SW 1271 (cell line): ENCODE data around the gene TNF.

Experiments
- DNase-seq, 2 experiments: peaks; one replicate each; lab custom pipeline; 2025; lab: John Stamatoyannopoulos, UW

The TNF gene

DNA sequence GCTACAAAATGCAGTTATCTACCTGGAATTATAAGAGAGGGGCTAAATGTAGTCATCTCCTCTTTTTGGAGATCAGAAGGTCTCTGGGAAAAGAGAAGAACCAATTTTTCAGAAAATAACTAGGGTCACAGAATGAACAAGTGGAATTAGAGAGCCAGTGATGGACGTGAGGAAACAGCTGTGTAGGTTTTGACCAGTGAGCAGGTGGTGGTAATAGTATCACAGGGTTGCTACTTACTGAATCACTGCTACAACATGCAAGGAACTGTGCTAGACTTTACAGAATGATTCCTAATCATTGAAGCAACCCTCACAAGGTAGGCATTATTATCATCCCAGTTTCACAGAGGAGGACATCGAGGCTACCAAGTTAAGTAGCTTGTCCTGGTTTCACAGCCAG is 30.7 kb upstream of the TNF start:
- no peak for DNase-seq

GRCh38 chr6:31545291-31545690 is 30.1 kb upstream of the TNF start:
- DNase-seq: no peak

- peak; percentile 61 to 87 for DNase-seq
Measured at GRCh38 chr6:31546339-31546957, 28.9 kb upstream of the TNF start, which contains the start of gene ATP6V1G2. TSS of gene ATP6V1G2 (minus strand) at chr6:31546608. CDS start at chr6:31546559, 49 bp downstream.

- DNase-seq: peak; percentile 94 to 99
Measured at GRCh38 chr6:31546958-31547726, 28.2 kb upstream of the TNF start, which contains the start of gene NFKBIL1. TSS of gene NFKBIL1 (plus strand) at chr6:31547608. CDS start at chr6:31547695, 87 bp downstream.

- DNase-seq: no peak
Measured at GRCh38 chr6:31547727-31548543, 27.4 kb upstream of the TNF start.

DNA sequence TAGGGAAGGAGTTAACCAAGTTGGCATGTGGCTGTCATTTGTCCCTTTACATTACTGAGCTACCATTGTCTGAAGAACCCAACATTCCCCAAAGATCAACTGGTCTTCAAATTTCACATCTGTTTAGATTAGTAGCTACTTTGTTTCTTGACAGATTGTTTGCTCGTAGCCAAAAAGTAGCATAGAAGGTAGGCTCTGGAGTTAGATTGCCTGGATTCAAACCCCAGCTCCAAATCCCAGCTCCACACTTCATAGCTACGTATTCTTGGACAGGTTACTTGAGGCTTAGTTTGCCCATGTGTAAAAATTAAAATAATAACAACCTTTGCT is 26.9 kb upstream of the TNF start:
- DNase-seq: no peak

GRCh38 chr6:31551371-31551770 is 24.0 kb upstream of the TNF start:
- DNase-seq: peak; percentile 23 to 74

DNA sequence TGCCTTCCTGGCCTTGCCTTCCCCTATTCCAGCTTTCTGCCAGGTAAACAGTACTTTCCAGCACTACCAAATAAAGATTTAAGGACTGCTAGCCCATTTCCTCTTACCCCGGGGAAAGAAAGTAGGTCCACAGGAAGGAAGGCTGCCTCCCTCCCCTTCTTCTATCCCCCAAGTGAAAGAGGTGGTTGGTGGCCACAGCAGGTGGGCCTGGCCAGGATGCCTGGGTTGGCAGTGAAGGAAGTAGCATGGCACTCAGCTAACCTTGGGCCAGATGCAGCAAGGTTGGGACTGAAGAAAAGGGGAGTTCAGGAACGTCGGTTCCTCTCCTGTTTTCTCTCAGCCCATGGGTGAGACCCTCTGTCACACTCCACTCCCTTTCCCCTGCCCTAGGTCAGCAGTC is 19.1 kb upstream of the TNF start:
- DNase-seq: no peak

DNA sequence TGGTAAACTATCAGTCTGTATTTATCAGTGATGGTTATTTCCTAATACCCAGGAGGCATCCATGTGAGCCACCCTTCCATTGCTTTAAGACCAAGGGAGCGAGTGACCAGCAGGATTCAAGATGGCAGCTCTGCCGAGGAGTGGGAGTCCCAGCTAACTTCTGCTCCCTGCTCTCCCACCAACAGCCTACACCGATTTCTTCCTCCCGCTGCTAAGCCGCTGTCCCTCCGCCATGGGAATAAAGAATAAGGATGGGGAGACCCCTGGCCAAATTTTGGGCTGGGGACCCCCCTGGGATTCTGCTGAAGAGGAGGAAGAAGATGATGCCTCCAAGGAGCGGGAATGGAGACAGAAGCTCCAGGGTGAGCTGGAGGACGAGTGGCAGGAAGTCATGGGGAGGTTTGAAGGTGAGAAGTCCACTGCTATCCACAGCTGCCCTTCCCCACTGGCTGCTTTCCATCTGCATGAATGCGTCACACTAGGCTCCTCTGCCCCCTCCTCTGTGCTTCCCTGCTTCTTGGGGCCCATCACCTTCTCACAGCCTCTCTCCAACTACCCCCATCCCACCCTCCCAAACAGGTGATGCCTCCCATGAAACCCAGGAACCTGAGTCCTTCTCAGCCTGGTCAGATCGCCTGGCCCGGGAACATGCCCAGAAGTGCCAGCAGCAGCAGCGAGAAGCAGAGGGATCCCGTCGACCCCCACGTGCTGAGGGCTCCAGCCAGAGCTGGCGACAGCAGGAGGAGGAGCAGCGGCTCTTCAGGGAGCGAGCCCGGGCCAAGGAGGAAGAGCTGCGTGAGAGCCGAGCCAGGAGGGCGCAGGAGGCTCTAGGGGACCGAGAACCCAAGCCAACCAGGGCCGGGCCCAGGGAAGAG is 17.7 kb upstream of the TNF start:
- DNase-seq: no peak

DNA sequence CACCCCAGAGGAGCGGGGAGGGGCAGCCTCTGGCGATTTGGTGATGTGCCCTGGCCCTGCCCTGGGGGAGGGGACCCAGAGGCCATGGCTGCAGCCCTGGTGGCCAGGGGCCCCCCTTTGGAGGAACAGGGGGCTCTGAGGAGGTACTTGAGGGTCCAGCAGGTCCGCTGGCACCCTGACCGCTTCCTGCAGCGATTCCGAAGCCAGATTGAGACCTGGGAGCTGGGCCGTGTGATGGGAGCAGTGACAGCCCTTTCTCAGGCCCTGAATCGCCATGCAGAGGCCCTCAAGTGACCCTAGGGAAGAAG is 17.1 kb upstream of the TNF start:
- DNase-seq: no peak

DNA sequence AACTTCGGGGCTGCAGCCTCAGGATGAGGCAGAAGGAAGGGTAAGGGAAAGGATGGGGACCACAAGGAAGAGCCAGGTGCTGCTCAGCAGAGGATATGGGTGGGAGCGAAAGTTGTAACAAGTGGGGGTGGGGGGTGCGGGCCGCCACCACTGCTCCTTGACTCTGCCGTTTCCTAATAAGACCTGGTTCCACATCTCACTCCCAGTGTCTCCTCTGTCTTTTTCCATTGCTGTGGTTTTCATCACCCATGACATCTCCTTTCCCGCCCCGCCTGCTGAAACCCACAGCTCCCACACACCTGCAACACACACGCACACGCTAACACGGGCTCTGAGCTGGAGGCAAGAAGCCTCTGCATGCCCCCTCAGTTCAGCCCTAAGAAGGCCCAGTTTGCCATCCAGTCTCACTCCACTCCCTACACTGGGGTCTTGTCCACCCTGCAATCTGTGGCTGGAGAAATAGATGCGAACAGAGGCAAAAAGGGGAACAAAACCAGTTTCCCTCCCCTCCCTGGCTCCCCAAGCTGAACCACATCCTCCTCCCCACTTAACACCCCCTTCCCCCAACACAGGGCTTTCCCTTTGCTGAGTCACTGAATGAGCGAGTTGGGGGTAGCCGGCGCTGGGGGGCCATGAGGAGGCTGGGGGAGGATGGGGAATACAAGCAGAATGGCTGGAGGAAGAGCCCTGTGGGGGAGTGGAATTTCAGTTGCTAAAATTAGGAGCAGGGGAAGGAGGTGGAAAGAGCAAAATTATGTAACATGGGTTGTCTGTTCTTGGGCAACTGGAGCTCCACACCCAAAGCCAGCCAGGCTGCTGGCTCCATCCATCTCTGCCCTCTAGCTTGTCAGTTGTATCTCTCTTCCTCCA is 16.5 kb upstream of the TNF start:
- DNase-seq: no peak

GRCh38 chr6:31559606-31559957 is 15.8 kb upstream of the TNF start:
- DNase-seq: no peak

DNA sequence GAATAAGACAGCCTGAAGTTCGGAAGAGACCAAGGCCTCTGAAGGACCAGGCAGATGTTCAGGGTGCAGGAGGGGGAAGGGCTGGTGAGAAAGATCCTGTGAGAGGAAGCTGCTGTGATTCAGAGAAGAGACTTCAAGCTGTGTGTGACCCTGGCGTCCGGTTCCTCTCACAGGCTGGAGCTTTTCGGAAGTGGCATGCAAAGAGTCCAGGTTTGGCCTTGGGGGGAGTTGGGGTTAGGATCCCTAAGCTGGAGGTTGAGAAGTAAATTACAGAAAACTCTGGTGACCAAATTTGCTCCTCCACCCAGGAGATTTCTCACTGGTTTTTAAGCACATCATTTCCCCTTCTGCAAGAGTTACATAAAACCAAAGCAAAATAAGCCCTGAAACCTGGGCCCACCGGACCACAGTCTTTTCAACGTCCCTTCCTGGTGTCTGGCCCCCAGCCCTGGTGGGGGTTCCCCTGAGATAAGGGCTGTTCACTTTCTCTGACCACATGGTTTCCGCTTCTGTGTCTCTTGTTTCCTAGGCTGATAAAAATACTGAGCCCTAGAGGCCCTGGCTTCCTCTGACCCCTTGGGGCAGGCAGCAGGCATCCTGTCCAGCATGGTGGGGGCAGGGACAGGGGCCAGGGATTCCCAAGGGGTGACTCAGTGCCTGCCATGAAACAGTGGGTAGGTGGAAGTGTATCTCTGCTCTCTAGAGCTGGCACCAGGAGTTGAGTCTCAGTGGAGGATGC is 15.2 kb upstream of the TNF start:
- DNase-seq: peak; percentile 82 to 92

GRCh38 chr6:31560697-31561058 is 14.7 kb upstream of the TNF start:
- DNase-seq: no peak

DNA sequence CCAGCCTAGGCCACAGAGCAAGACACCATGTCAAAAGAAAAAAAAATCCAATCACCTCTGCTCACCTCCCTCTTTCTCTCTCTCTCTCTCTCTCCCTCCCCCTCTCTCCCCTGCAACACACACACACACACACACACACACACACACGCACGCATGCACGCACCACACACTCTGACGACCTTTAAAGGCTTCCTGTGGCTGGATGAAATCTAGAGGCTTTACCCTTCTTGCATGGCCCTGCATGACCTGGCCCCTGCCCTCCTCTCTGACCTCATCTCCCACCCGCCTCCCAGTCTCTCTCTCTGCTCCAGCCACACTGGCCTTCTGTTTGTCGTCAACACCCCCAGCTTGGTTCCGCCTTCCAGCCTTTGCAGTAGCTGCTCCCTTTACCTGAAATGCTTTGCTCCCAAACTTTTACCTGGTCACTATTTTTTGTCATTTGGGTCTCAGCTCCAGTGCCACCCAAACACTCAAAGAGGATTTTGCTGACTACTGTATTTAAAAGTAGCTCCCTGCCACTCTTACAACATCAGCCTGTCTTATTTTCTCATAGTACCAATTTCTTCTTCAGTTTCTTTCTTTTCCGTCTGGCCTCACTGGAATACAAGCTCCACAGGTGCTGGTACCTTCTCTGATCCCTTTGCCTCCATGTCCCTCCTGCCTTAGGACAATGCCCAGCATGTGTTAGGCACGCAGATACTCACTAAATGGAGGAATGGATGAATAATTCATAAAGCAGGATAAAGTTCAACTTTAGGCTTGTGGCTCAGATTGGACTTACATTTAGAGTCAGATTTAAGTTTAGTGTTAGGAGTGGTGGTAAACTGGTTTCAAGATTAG is 7.6 kb upstream of the TNF start:
- no peak for DNase-seq

GRCh38 chr6:31568537-31568961 is 6.8 kb upstream of the TNF start:
- no peak for DNase-seq

DNA sequence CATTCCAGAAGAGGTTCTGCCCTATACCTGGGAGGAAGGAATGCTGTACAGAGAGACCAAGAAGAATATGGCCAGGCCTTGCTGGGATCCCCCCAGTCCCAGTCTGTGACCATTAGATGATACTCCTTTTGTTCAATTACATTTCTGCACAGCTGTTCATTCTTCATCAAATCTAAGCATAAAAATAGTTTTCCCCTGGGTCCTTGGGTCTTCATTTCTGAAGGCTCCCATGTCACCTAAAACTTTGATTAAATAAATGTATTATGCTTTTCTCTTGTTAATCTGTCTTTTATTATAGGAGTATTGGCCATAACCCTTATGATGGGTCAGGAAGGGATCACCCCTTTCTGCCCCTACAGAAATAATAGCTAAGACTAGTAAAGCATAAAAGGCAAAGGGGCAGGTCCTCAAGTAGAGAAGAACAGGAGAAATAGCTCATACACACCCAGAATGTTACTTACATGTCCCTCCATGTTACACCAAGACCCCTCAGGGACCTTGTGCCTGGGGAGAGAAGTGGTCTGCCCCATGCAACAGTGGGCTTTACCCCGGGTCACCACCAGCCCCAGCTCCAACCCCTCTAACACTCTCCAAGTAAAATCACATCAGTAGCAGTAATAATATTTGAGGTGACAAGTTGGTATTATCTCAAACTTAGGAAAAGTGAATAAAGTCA is 5.4 kb upstream of the TNF start:
- no peak for DNase-seq

- no peak for DNase-seq
Measured at GRCh38 chr6:31572041-31572911, 3.1 kb upstream of the TNF start, which contains the start of gene LTA. TSS of gene LTA (plus strand) at chr6:31572289. CDS start at chr6:31572743, 454 bp downstream.
